Measurements from ENCODE around the gene ZNF282. TPM values are rescaled to one million over a fixed set of nuclear protein-coding genes. Genes with fewer than 3 reads are reported as not detected.

Gene ZNF282
- total RNA-seq, 1 experiment from 2014 or later: 39.0 TPM

DNA sequence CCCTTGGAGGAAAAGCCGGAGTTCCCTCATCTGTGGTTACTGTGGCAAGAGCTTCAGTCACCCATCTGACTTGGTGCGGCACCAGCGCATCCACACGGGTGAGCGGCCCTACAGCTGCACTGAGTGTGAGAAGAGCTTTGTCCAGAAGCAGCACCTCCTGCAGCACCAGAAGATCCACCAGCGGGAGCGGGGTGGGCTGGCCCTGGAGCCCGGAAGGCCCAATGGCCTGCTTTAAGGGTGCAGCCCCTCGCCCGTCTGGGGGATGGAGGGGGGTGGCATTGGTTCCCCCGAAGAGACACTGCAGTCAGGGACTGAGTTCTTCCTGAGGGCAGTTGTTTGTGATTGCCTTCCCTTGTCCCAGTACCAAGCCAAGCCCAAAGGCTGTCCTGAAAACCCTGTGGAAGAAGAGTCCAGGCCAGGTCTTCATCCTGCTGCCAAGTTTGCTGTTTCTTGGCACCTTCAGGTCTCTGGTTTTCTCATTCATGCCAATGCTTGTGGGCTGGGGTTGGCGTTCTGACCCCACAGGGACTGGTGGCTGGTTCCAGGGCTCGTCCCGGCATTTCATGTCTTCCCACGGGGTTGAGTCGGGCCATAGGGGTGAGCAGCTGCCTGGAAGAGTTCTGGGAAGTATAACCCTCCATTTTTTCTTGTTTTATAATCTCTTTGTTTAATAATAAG is 59.0 kb downstream of the ZNF282 start:
- no peak overlapping the region for H2BK15ac ChIP-seq (ENCODE audit: low read depth, low read length)
- Mint-ChIP-seq H3K4me3 (no peak overlapping the region), H3K27me3 (ENCODE audit: low read depth) (no peaks in the 10 kb centered on the region), H3K4me1 (no peaks in the 10 kb centered on the region), H3K27ac (no peak overlapping the region), H3K36me3 (ENCODE audit: insufficient read depth in 1 of 3, low read depth in 3 of 3) (peaks cover 23 to 51% (median 49%) of the 10 kb centered on the region in 3 experiments; a peak in 6 of 7 replicates), H3K9me3 (no peaks in the 10 kb centered on the region)
- no peak overlapping the region for H3T11ph ChIP-seq (ENCODE audit: low read length)
- H3K9ac ChIP-seq (ENCODE audit: extremely low read depth, insufficient read length, low read length): no peak overlapping the region
- no peak overlapping the region for H2AK5ac ChIP-seq (ENCODE audit: insufficient read length, low read length)
- DNase-seq: no peak
- H2AFZ ChIP-seq (ENCODE audit: low read length): no peak overlapping the region
- no peak overlapping the region for H2BK12ac ChIP-seq (ENCODE audit: insufficient read length, low read depth, low read length)
- no peak overlapping the region for H3K23ac ChIP-seq (ENCODE audit: insufficient read length, low read depth, low read length)
- no peak overlapping the region for H4K91ac ChIP-seq (ENCODE audit: insufficient read length, low read depth, low read length)
- H2BK5ac ChIP-seq (ENCODE audit: insufficient read length, low read length): no peak overlapping the region
- H3K79me2 ChIP-seq (ENCODE audit: insufficient read depth, low read length): no peaks in the 10 kb centered on the region
- no peak overlapping the region for H3K56ac ChIP-seq (ENCODE audit: insufficient read length, low read depth, low read length)
- H2BK20ac ChIP-seq (ENCODE audit: low read depth, low read length, poor library complexity, severe bottlenecking): no peak overlapping the region
- no peak overlapping the region for H4K5ac ChIP-seq (ENCODE audit: insufficient read length, low read depth, low read length)
- no peak overlapping the region for H3K27ac ChIP-seq (ENCODE audit: insufficient read length, low read depth, low read length)
- no peak overlapping the region for H4K8ac ChIP-seq (replicated peaks; ENCODE audit: insufficient read length, low read depth, low read length)
- H4K20me1 ChIP-seq (ENCODE audit: control insufficient read depth, insufficient read depth, insufficient read length): no peaks in the 10 kb centered on the region
- no peak overlapping the region for H3K4me2 ChIP-seq (ENCODE audit: insufficient read depth, insufficient read length, low read length)
- TF ChIP-seq, protein P1, sequence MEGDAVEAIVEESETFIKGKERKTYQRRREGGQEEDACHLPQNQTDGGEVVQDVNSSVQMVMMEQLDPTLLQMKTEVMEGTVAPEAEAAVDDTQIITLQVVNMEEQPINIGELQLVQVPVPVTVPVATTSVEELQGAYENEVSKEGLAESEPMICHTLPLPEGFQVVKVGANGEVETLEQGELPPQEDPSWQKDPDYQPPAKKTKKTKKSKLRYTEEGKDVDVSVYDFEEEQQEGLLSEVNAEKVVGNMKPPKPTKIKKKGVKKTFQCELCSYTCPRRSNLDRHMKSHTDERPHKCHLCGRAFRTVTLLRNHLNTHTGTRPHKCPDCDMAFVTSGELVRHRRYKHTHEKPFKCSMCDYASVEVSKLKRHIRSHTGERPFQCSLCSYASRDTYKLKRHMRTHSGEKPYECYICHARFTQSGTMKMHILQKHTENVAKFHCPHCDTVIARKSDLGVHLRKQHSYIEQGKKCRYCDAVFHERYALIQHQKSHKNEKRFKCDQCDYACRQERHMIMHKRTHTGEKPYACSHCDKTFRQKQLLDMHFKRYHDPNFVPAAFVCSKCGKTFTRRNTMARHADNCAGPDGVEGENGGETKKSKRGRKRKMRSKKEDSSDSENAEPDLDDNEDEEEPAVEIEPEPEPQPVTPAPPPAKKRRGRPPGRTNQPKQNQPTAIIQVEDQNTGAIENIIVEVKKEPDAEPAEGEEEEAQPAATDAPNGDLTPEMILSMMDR (conservative IDR thresholded peaks at IDR 0.05): no peak
- H3K27me3 ChIP-seq (ENCODE audit: insufficient read depth, low read length): no peaks in the 10 kb centered on the region
- no peak overlapping the region for H3K18ac ChIP-seq (ENCODE audit: insufficient read length, low read depth, low read length)
- H2BK120ac ChIP-seq (ENCODE audit: low read depth, low read length, poor library complexity, severe bottlenecking): no peak overlapping the region
- no CpG with 5 or more reads among the region's 16 CpGs for WGBS (ENCODE audit: extremely low coverage, insufficient read length, low lambda C conversion rate)
- H3K79me1 ChIP-seq (ENCODE audit: insufficient read depth, low read depth, low read length, poor library complexity, severe bottlenecking): no peaks in the 10 kb centered on the region
- no peak overlapping the region for H3K14ac ChIP-seq (ENCODE audit: insufficient read depth, low read length)
- no peaks in the 10 kb centered on the region for H3K4me1 ChIP-seq (ENCODE audit: insufficient read depth, low read length)
- no peaks in the 10 kb centered on the region for H3K9me3 ChIP-seq (ENCODE audit: control insufficient read depth, low read depth, low read length)
- no peak overlapping the region for H3K4ac ChIP-seq (ENCODE audit: low read depth, low read length)
- no peaks in the 10 kb centered on the region for H3K23me2 ChIP-seq (ENCODE audit: insufficient read length, low read depth, low read length, poor library complexity, severe bottlenecking)

Measured in H9 (cell line).